HCT116 (cell line): ENCODE results near the gene MAP1LC3B. TPM values are rescaled to one million over a fixed set of nuclear protein-coding genes. Genes with fewer than 3 reads are reported as not detected.
A peak's percentile ranks its signal among the peaks of the same experiment; 100 is the strongest.

Experiments
- CEBPB ChIP-seq: IDR thresholded peaks from 2 replicates; pipeline ENCODE4 v1.6.1; 2012; ENCODE audit warnings: low read depth
- CTCF ChIP-seq, 3 experiments: fragments of 200-600 bp in 1 of 3; sonication (generic) in 1 of 3; IDR thresholded peaks in 2 of 3; conservative IDR thresholded peaks in 1 of 3; 2 replicates each; pipeline ENCODE4 v1.5.1; 2012 to 2017; ENCODE audit warnings: low read depth in 2 of 3, low read length in 2 of 3, antibody characterized with exemption in 1 of 3, borderline replicate concordance in 1 of 3, control low read depth in 1 of 3, mild to moderate bottlenecking in 1 of 3, mixed read lengths in 1 of 3, mixed run types in 1 of 3, moderate library complexity in 1 of 3; ENCODE audit not compliant: insufficient read depth in 1 of 3
- ELF1 ChIP-seq: IDR thresholded peaks from 2 replicates; pipeline ENCODE4 v1.6.1; 2012; ENCODE audit warnings: low read depth, borderline replicate concordance
- FOSL1 ChIP-seq: IDR thresholded peaks from 2 replicates; pipeline ENCODE4 v1.6.1; 2012; ENCODE audit warnings: low read depth
- POLR2A ChIP-seq: IDR thresholded peaks from 2 replicates; pipeline ENCODE4 v1.7.0; 2011; ENCODE audit warnings: borderline replicate concordance; ENCODE audit not compliant: insufficient read depth, insufficient read length; ENCODE audit errors: extremely low read depth
- POLR2AphosphoS5 ChIP-seq: IDR thresholded peaks from 2 replicates; pipeline ENCODE4 v1.6.1; 2011; ENCODE audit warnings: mild to moderate bottlenecking, low read depth, low read length, moderate library complexity
- SRF ChIP-seq: IDR thresholded peaks from 2 replicates; pipeline ENCODE4 v1.6.1; 2012; ENCODE audit warnings: low read depth
- ZBTB33 ChIP-seq: IDR thresholded peaks from 2 replicates; pipeline ENCODE4 v1.6.1; 2011; ENCODE audit warnings: mild to moderate bottlenecking, low read length, moderate library complexity; ENCODE audit not compliant: insufficient replicate concordance; ENCODE audit errors: extremely low read depth
- ZFX ChIP-seq: fragments of 450-650 bp; IDR thresholded peaks from 2 replicates; pipeline ENCODE4 v1.6.1; 2017
- total RNA-seq: library from RNA; stranded (reverse); gene quantifications from one replicate; pipeline ENCODE4 v1.2.1, GENCODE V29; 2021; ENCODE audit not compliant: unreplicated experiment
- TF ChIP-seq, protein P1 (sequence below): IDR thresholded peaks from 2 replicates; pipeline ENCODE4 v1.6.1; 2012
- TF ChIP-seq, protein P2 (sequence below): IDR thresholded peaks from 2 replicates; pipeline ENCODE4 v1.6.1; 2012

The MAP1LC3B gene
- total RNA-seq, 1 experiment from 2014 or later, result 93.8 TPM

GRCh38 chr16:87407511-87408112 is 15.5 kb downstream of the MAP1LC3B start (continued):
- TF ChIP-seq CTCF (IDR thresholded peaks at IDR 0.05 in 2 of 3, conservative IDR thresholded peaks at IDR 0.05 in 1 of 3; ENCODE audit: borderline replicate concordance in 1 of 3, insufficient read depth in 1 of 3, low read depth in 2 of 3, low read length in 2 of 3) (no peak), POLR2A (no peak), SRF (peak; percentile 77), CEBPB (peak; percentile 97), ZFX (no peak), POLR2AphosphoS5 (peak; percentile 84), FOSL1 (peak; percentile 88), ELF1 (no peak; the same call in 1 of the 2 replicates), ZBTB33 (peak; percentile 43)
- TF ChIP-seq, protein P1, sequence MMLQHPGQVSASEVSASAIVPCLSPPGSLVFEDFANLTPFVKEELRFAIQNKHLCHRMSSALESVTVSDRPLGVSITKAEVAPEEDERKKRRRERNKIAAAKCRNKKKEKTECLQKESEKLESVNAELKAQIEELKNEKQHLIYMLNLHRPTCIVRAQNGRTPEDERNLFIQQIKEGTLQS, result peak; percentile 49; the same call in 1 of the 2 replicates
- TF ChIP-seq, protein P2, sequence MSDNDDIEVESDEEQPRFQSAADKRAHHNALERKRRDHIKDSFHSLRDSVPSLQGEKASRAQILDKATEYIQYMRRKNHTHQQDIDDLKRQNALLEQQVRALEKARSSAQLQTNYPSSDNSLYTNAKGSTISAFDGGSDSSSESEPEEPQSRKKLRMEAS, result peak; percentile 95
